DND-41 (cell line): ENCODE measurements around the gene KLF15.

Experiments used
- ATAC-seq: fragments of 200-7000 bp; cut with Tn5 transposase; 3 replicates; pipeline ENCODE4 v1.9.1; 2021; ENCODE audit warnings: low read depth; ENCODE audit not compliant: insufficient read depth
- DNase-seq: peaks from one replicate; pipeline ENCODE4 v3.0.0-alpha.2; 2020
- H2AFZ ChIP-seq: 2 replicates; pipeline ENCODE4 v1.6.0; 2012; ENCODE audit warnings: low read depth, low read length
- H3K27ac ChIP-seq: 2 replicates; pipeline ENCODE4 v1.5.1; 2012; ENCODE audit warnings: low read length, inconsistent platforms
- H3K27me3 ChIP-seq: fragments of 200-600 bp; sonication (generic); 2 replicates; pipeline ENCODE4 v1.6.0; 2012; ENCODE audit warnings: low read length, mild to moderate bottlenecking, inconsistent platforms; ENCODE audit not compliant: insufficient read depth, poor library complexity
- H3K36me3 ChIP-seq: 2 replicates; pipeline ENCODE4 v1.5.1; 2012; ENCODE audit warnings: low read length, inconsistent platforms; ENCODE audit not compliant: insufficient read depth
- H3K4me1 ChIP-seq: 2 replicates; pipeline ENCODE4 v1.5.1; 2012; ENCODE audit warnings: mild to moderate bottlenecking, low read length; ENCODE audit not compliant: insufficient read depth
- H3K4me2 ChIP-seq: 2 replicates; pipeline ENCODE4 v1.6.0; 2012; ENCODE audit warnings: mild to moderate bottlenecking, moderate library complexity, low read length, inconsistent platforms; ENCODE audit not compliant: insufficient read depth
- H3K4me3 ChIP-seq, 2 experiments: fragments of 200-600 bp in 1 of 2; shearing (Covaris generic) in 1 of 2; 2 replicates each; pipeline ENCODE4 v1.5.1; 2012 to 2016; ENCODE audit warnings: inconsistent platforms in 2 of 2, low read length in 2 of 2, mild to moderate bottlenecking in 2 of 2, low read depth in 1 of 2, moderate library complexity in 1 of 2
- H3K79me2 ChIP-seq: 2 replicates; pipeline ENCODE4 v1.6.0; 2012; ENCODE audit warnings: low read length, inconsistent platforms; ENCODE audit not compliant: insufficient read depth
- H3K9ac ChIP-seq: 2 replicates; pipeline ENCODE4 v1.6.0; 2012; ENCODE audit warnings: low read depth, mild to moderate bottlenecking, inconsistent platforms, low read length, moderate library complexity
- H3K9me3 ChIP-seq: 2 replicates; pipeline ENCODE4 v1.5.1; 2012; ENCODE audit warnings: low read length, moderate library complexity, mild to moderate bottlenecking, inconsistent platforms; ENCODE audit not compliant: insufficient read depth, severe bottlenecking
- H4K20me1 ChIP-seq: 2 replicates; pipeline ENCODE4 v1.6.0; 2012; ENCODE audit warnings: low read length; ENCODE audit not compliant: insufficient read depth
- CTCF ChIP-seq: IDR thresholded peaks from 2 replicates; pipeline ENCODE4 v1.5.1; 2012; ENCODE audit warnings: borderline replicate concordance, low read length, moderate library complexity, mild to moderate bottlenecking; ENCODE audit not compliant: poor library complexity, severe bottlenecking; ENCODE audit errors: extremely low read depth
- EZH2 ChIP-seq: IDR thresholded peaks from 3 replicates; pipeline ENCODE4 v1.6.1; 2012; ENCODE audit warnings: borderline replicate concordance, low read depth, mild to moderate bottlenecking, moderate library complexity, low read length, inconsistent platforms; ENCODE audit not compliant: severe bottlenecking

The KLF15 gene

DNA sequence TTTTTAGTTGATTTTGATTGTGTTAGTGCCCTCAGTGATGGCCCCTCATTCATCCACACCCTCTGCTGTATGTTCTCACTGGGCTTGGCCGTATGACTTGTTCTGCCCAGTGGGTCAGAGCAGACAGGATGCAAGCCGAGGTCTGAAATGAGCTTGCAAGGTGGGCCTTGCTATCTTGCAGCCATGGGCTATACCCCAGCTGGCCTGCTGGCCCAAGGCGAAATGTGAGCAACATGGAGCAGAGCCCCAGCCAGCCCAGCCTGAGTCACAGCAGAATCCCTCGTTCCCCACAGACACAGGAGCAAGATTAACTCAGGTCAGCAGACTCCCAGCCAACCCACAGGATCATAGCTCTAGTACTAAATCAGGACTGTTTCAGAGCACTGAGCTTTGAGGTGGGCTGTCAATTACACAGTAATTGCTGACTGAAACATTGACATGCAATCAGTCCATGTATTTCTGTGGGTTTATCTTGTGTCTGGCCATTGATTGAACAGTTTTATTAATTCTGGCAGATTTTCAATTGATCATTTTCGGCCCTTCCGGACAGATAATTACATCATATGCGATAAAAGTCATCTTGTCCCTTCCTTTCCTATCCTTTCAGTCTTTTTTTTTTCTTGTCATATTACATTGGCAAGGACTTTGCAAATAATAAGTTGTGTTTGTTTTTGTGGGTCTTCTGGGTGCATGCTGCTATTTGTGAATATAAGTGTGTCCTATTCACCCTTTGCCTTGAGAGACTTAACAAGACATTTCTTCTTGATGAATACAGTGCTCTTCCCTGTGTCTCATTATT is 27.1 kb downstream of the KLF15 start:
- no peak overlapping the region for H3K9ac ChIP-seq
- H3K4me2 ChIP-seq: no peak overlapping the region
- ATAC-seq: no peak
- H3K9me3 ChIP-seq: peaks cover 18% of the 10 kb centered on the region
- H3K4me1 ChIP-seq: no peaks in the 10 kb centered on the region
- H3K27me3 ChIP-seq: no peaks in the 10 kb centered on the region
- no peak for DNase-seq
- H3K27ac ChIP-seq: no peak overlapping the region
- H3K79me2 ChIP-seq: no peaks in the 10 kb centered on the region
- no peak overlapping the region for H2AFZ ChIP-seq
- H3K36me3 ChIP-seq: no peaks in the 10 kb centered on the region
- TF ChIP-seq EZH2 (no peak), CTCF (no peak)
- no peaks in the 10 kb centered on the region for H4K20me1 ChIP-seq
- no peak overlapping the region for H3K4me3 ChIP-seq

GRCh38 chr3:126326629-126327028 is 30.6 kb downstream of the KLF15 start:
- Histone ChIP-seq H3K9me3 (peaks cover 18% of the 10 kb centered on the region), H2AFZ (no peak overlapping the region), H3K4me1 (no peaks in the 10 kb centered on the region), H3K4me2 (no peak overlapping the region), H3K27ac (no peak overlapping the region), H3K79me2 (no peaks in the 10 kb centered on the region), H3K36me3 (no peaks in the 10 kb centered on the region), H4K20me1 (no peaks in the 10 kb centered on the region), H3K27me3 (no peaks in the 10 kb centered on the region), H3K9ac (no peak overlapping the region), H3K4me3 (no peak overlapping the region)
- ATAC-seq (no peak), DNase-seq (no peak)
- TF ChIP-seq CTCF: no peak
- no peak for TF ChIP-seq EZH2

DNA sequence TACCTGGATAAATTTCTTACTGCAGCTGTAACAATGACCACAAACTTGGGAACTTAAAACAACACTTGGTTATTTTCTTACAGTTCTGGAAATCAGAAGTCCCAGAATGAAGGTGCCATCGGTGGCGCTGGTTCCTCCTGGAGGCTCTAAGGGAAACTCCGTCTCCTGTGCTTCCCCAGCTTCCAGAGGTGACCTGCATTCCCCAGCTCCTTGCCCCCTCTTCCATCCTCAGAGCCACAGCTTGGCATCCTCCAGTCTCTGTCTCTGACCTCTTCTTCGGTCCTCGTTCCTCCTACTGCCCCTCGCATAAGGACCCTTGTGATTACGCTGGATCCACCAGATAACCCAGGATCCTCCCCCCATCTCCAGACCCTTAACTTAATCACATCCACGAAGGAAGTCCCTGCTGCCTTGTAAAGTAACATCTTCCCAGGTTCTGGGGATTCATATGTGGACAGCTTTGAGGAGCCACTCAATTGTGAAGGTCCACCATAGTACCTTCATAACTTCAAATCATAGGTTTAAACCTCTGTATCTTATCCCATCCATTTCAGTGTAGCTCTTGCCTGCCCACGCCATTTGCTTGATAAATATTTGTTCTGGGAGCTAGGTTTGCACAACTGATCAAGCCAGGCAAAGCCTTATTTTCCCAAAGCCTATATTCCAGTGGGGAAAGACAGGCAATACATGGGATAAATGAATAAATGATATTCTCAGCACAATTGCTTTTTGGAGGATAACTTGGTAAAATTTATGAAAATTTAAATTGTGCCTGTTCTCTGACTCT is 34.8 kb downstream of the KLF15 start:
- peaks cover 3% of the 10 kb centered on the region for H3K9me3 ChIP-seq
- H3K36me3 ChIP-seq: no peaks in the 10 kb centered on the region
- H3K4me1 ChIP-seq: no peaks in the 10 kb centered on the region
- TF ChIP-seq CTCF (no peak), EZH2 (no peak)
- no peak overlapping the region for H2AFZ ChIP-seq
- no peak overlapping the region for H3K9ac ChIP-seq
- no peak overlapping the region for H3K4me2 ChIP-seq
- H3K79me2 ChIP-seq: no peaks in the 10 kb centered on the region
- H3K27me3 ChIP-seq: no peaks in the 10 kb centered on the region
- ATAC-seq (no peak), DNase-seq (no peak)
- H4K20me1 ChIP-seq: no peaks in the 10 kb centered on the region
- H3K27ac ChIP-seq: no peak overlapping the region
- H3K4me3 ChIP-seq: no peak overlapping the region
